HEK293 (cell line): ENCODE results near the gene BEST2.
A peak's percentile ranks its signal among the peaks of the same experiment; 100 is the strongest.

Experiments used
- CTCF ChIP-seq: fragments of 450-650 bp; formaldehyde crosslinking; IDR thresholded peaks from 2 replicates; pipeline ENCODE4 v1.5.1; 2016; ENCODE audit warnings: missing biosample characterization, missing genetic modification characterization
- EGR2 ChIP-seq: fragments of 450-650 bp; formaldehyde crosslinking; IDR thresholded peaks from 2 replicates; pipeline ENCODE4 v1.5.1; 2016; ENCODE audit warnings: low read depth, missing biosample characterization, missing genetic modification characterization
- GFI1B ChIP-seq: fragments of 450-650 bp; formaldehyde crosslinking; IDR thresholded peaks from 2 replicates; pipeline ENCODE4 v1.5.1; 2016; ENCODE audit warnings: missing biosample characterization, missing genetic modification characterization
- HIC1 ChIP-seq: fragments of 450-650 bp; formaldehyde crosslinking; IDR thresholded peaks from 2 replicates; pipeline ENCODE4 v1.5.1; 2016; ENCODE audit warnings: missing biosample characterization, missing genetic modification characterization
- KLF8 ChIP-seq: fragments of 450-650 bp; formaldehyde crosslinking; IDR thresholded peaks from 2 replicates; pipeline ENCODE4 v1.5.1; 2016; ENCODE audit warnings: missing biosample characterization, missing genetic modification characterization
- SP3 ChIP-seq: fragments of 450-650 bp; formaldehyde crosslinking; IDR thresholded peaks from 2 replicates; pipeline ENCODE4 v1.5.1; 2016; ENCODE audit warnings: missing biosample characterization, missing genetic modification characterization
- TSHZ1 ChIP-seq: fragments of 450-650 bp; formaldehyde crosslinking; IDR thresholded peaks from 2 replicates; pipeline ENCODE4 v1.5.1; 2016; ENCODE audit warnings: missing biosample characterization, missing genetic modification characterization, borderline replicate concordance
- ZBTB49 ChIP-seq: fragments of 450-650 bp; formaldehyde crosslinking; IDR thresholded peaks from 2 replicates; pipeline ENCODE4 v1.5.1; 2016; ENCODE audit warnings: missing biosample characterization, missing genetic modification characterization, low read depth
- ZBTB6 ChIP-seq: fragments of 450-650 bp; formaldehyde crosslinking; IDR thresholded peaks from 2 replicates; pipeline ENCODE4 v1.5.1; 2017; ENCODE audit warnings: missing biosample characterization, missing genetic modification characterization
- ZFP3 ChIP-seq: fragments of 450-650 bp; formaldehyde crosslinking; IDR thresholded peaks from 2 replicates; pipeline ENCODE4 v1.5.1; 2016; ENCODE audit warnings: low read depth, missing biosample characterization, missing genetic modification characterization
- ZFP41 ChIP-seq: fragments of 450-650 bp; formaldehyde crosslinking; IDR thresholded peaks from 2 replicates; pipeline ENCODE4 v1.5.1; 2016; ENCODE audit warnings: missing biosample characterization, missing genetic modification characterization, borderline replicate concordance
- ZNF133 ChIP-seq: fragments of 450-650 bp; formaldehyde crosslinking; IDR thresholded peaks from 2 replicates; pipeline ENCODE4 v1.5.1; 2016; ENCODE audit warnings: missing biosample characterization, missing genetic modification characterization
- ZNF138 ChIP-seq: fragments of 450-650 bp; formaldehyde crosslinking; IDR thresholded peaks from 2 replicates; pipeline ENCODE4 v1.5.1; 2016; ENCODE audit warnings: missing biosample characterization, missing genetic modification characterization, borderline replicate concordance
- ZNF157 ChIP-seq: fragments of 450-650 bp; formaldehyde crosslinking; IDR thresholded peaks from 2 replicates; pipeline ENCODE4 v1.5.1; 2016; ENCODE audit warnings: missing biosample characterization, missing genetic modification characterization
- ZNF19 ChIP-seq: fragments of 450-650 bp; formaldehyde crosslinking; IDR thresholded peaks from 2 replicates; pipeline ENCODE4; 2016; ENCODE audit warnings: missing biosample characterization, missing genetic modification characterization, low read depth
- ZNF221 ChIP-seq: fragments of 450-650 bp; formaldehyde crosslinking; IDR thresholded peaks from 2 replicates; pipeline ENCODE4 v1.5.1; 2017; ENCODE audit warnings: missing biosample characterization, missing genetic modification characterization, borderline replicate concordance
- ZNF280D ChIP-seq: fragments of 450-650 bp; formaldehyde crosslinking; IDR thresholded peaks from 2 replicates; pipeline ENCODE4 v1.5.1; 2016; ENCODE audit warnings: missing biosample characterization, missing genetic modification characterization
- ZNF350 ChIP-seq: fragments of 450-650 bp; formaldehyde crosslinking; IDR thresholded peaks from 2 replicates; pipeline ENCODE4 v1.5.0; 2017; ENCODE audit warnings: missing biosample characterization, mild to moderate bottlenecking, missing genetic modification characterization
- ZNF501 ChIP-seq: fragments of 450-650 bp; formaldehyde crosslinking; IDR thresholded peaks from 2 replicates; pipeline ENCODE4 v1.5.1; 2016; ENCODE audit warnings: missing biosample characterization, missing genetic modification characterization
- ZNF624 ChIP-seq: fragments of 450-650 bp; formaldehyde crosslinking; IDR thresholded peaks from 2 replicates; pipeline ENCODE4 v1.5.1; 2017; ENCODE audit warnings: missing biosample characterization, missing genetic modification characterization
- ZNF747 ChIP-seq: fragments of 450-650 bp; formaldehyde crosslinking; IDR thresholded peaks from 2 replicates; pipeline ENCODE4 v1.5.1; 2016; ENCODE audit warnings: missing biosample characterization, missing genetic modification characterization
- ZNF777 ChIP-seq: fragments of 450-650 bp; formaldehyde crosslinking; IDR thresholded peaks from 2 replicates; pipeline ENCODE4 v1.5.1; 2017; ENCODE audit warnings: missing biosample characterization, missing genetic modification characterization, borderline replicate concordance
- ZNF791 ChIP-seq: fragments of 450-650 bp; formaldehyde crosslinking; IDR thresholded peaks from 2 replicates; pipeline ENCODE4 v1.5.1; 2016; ENCODE audit warnings: missing biosample characterization, missing genetic modification characterization
- ZNF792 ChIP-seq: fragments of 450-650 bp; formaldehyde crosslinking; IDR thresholded peaks from 2 replicates; pipeline ENCODE4 v1.5.1; 2016; ENCODE audit warnings: missing biosample characterization, missing genetic modification characterization
- ZSCAN18 ChIP-seq: fragments of 450-650 bp; formaldehyde crosslinking; IDR thresholded peaks from 2 replicates; pipeline ENCODE4 v1.5.1; 2016; ENCODE audit warnings: missing biosample characterization, missing genetic modification characterization

Gene BEST2

GRCh38 chr19:12792853-12793289 lies 41.3 kb downstream of the BEST2 start (continued):
- no peak for TF ChIP-seq KLF8 (tag by site-specific recombination)
- 0 out of 2 replicates have a peak, but pooled peaks have one; percentile 52 for TF ChIP-seq ZNF792 (tag by site-specific recombination)
- TF ChIP-seq ZNF747 (tag by site-specific recombination), result no peak
- no peak for TF ChIP-seq ZNF19 (tag by site-specific recombination)
- no peak for TF ChIP-seq ZNF777
- no peak for TF ChIP-seq ZNF350 (tag by site-specific recombination)
- TF ChIP-seq SP3 (tag by site-specific recombination), result no peak
- no peak for TF ChIP-seq GFI1B (tag by site-specific recombination)
- TF ChIP-seq ZBTB49 (tag by site-specific recombination), result no peak
- TF ChIP-seq CTCF (tag by site-specific recombination), result no peak; the same call in 1 of the 2 replicates
- TF ChIP-seq TSHZ1 (tag by site-specific recombination), result no peak
- no peak for TF ChIP-seq ZSCAN18 (tag by site-specific recombination)
- no peak for TF ChIP-seq ZFP41 (tag by site-specific recombination)
- no peak for TF ChIP-seq ZNF133 (tag by site-specific recombination)
- TF ChIP-seq ZNF791 (tag by site-specific recombination), result no peak
- no peak for TF ChIP-seq ZNF138 (tag by site-specific recombination)
- no peak for TF ChIP-seq ZFP3 (tag by site-specific recombination)
- TF ChIP-seq ZNF501, result no peak
- no peak for TF ChIP-seq ZNF280D (tag by site-specific recombination)
- peak; percentile 80 for TF ChIP-seq HIC1 (tag by site-specific recombination)
- TF ChIP-seq EGR2, result no peak
- TF ChIP-seq ZNF221 (tag by site-specific recombination), result no peak
- no peak for TF ChIP-seq ZNF157 (tag by site-specific recombination)
- TF ChIP-seq ZNF624 (tag by site-specific recombination), result no peak
- no peak for TF ChIP-seq ZBTB6 (tag by site-specific recombination)
